Activated T-helper 1 cell treated with anti-CD3 and anti-CD28 coated beads, Interleukin-2, amount 50 U/mL, for 16 hours (primary cell): Measurements from ENCODE around the gene PPP5C.
"Not testable (repeated sequence)": the region's sequence is repeated elsewhere in the genome, so short reads cannot be mapped to it uniquely, and the experiment has no call there.

Source experiments
- DNase-seq, 2 donors: peaks; one replicate each; pipeline ENCODE4 v3.0.0-alpha.2; 2020; ENCODE audit warnings: low read depth in 1 of 2, low spot score in 1 of 2

Gene PPP5C

GRCh38 chr19:46407856-46408663, 61.2 kb downstream of the PPP5C start:
- DNase-seq, result no peak

- DNase-seq, result no peak
Observed at GRCh38 chr19:46408664-46409039, 61.8 kb downstream of the PPP5C start.

DNA sequence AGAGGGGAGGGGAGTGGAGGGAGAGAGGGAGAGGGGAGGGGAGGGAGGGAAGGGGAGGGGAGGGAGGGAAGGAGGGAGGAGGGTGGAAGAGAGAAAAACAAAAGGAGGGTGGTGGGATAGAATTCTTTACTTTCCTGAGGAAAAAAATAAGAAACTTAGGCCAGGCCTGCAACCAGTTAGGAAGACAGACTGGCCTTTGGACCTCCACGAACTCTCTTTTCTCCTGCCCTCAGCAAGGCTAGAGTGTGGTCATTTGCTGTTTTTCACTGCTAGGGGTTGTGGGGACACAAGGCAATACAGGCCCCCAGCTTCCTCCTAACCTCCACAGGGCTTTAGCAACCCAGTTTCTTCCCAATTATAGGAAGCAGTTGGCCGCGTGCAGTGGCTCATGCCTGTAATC, 62.3 kb downstream of the PPP5C start:
- DNase-seq, result no peak

GRCh38 chr19:46410205-46411087, 63.6 kb downstream of the PPP5C start:
- DNase-seq, result no peak

- DNase-seq, result no peak
Observed at GRCh38 chr19:46411088-46411924, 64.4 kb downstream of the PPP5C start.

DNA sequence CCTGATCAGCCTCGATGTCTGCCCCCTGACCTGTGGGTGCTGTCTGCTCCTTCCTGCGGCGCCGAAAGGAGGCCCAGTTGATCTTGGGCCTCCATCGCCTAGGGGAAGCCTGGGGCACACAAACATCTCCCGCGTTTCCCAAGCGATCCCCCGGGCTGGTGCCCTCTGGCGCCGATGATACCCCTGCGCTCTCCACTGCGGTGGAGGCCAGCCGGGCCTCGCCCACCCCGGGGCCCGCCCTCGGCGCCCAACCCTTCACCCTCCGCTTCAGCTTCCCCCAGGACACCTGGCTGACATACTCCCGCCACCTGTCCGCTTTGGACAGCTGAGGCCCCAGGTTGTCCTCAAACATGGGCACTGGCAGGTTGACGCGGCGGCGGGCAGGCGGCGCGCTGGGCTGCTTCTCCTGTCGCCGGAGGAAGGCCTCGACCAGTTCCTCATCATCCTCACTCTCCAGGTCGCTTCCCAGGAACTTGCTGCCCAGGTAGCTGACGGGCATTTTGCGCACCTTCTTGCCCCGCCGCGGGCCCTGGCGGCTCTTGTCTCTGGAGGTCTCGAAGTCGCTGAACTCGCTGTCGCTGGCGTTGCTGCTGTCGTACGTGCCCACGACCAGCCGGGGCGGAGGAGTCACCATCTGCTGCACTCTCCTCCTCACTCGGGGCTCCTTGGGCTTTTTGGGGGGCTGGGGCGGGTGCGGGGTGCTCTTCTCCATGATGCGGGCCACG, 65.2 kb downstream of the PPP5C start:
- DNase-seq, result no peak

DNA sequence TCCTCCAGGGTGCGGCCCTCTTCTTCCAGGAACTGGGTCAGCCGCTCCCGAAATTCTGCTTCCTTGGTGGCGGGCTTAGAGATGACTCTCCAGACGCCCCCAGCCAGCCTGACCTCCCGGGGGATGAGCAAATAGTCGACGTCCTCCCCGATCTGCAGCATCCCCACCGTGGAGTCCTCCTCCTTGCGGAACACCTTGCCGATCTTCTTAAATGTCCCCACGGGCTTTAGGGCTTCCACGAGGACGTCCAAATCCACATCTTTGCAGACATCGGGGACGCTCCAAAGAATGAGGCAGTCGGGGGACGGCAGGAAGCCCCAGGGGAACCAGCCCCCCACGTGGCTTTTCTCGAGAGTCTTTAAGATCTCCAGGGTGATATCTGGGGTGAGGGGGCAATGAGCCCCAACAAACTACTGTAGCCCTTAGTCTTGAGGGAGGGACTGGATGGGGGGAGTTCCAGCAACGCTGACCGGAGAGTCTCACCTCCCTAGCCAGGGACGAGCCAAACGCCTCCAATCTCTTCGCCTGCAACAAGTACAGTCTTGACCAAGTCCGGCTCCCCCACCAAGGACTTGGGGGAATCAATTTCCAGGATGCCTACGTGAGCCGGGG, 65.9 kb downstream of the PPP5C start:
- no peak for DNase-seq

GRCh38 chr19:46413262-46414031, 66.6 kb downstream of the PPP5C start, which contains the start of gene CCDC8:
TSS of gene CCDC8 (minus strand) at chr19:46413564. CDS start at chr19:46412810, 754 bp downstream.
- DNase-seq, result no peak

DNA sequence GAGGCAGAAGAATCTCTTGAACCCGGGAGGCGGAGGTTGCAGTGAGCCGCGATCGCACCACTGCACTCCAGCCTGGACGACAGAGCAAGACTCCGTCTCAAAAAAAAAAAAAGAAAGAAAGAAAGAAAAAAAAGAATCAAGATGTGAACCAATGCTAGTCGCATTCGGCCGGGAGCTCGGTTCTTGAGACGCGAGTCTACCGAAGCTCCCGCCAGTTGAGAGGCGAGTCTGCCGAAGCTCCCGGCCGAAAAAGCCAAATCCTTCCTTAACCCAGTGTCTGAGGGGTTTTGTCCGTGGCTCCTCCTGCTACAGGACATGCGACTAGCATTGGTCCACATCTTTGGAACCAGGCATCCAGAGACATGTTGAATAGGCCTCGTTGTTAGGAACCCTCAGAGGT, 68.0 kb downstream of the PPP5C start:
- DNase-seq, result not testable (repeated sequence)

DNA sequence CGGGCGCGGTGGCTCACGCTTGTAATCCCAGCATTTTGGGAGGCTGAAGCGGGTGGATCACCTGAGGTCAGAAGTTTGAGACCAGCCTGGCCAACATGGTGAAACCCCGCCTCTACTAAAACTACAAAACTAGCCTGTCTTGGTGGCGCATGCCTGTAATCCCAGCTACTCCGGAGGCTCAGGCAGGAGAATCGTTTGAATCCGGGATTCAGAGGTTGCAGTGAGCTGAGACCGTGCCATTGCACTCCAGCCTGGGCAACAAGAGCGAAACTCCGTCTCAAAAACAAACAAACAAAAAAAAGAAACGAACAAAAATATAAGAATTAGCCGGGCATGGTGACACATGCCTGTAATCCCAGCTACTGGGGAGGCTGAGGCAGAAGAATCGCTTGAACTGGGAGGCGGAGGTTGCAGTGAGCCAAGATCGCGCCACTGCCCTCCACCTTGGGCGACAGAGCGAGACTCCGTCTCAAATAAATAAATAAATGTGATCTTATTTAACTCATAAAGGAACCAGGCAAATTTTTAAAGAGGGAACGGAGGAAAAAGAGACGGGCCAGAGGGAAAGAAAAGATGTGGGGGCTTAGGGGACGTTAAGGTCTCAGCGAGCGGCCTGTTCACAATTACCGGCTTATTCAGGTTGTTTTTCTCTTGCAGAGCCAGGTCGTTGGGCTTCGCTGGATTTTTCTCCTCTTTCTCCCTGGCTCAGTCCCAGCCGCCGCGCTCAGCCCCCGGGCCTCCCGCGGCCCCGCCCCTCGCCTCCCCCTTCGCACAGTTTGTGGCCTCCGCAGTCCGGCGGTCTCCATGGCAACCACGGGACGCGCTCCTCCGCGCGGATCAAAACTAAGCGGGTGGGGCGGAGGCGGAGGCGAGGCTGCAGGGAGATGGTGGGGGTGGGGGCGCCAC, 69.2 kb downstream of the PPP5C start:
- DNase-seq, result not testable (repeated sequence)

GRCh38 chr19:46420056-46420455, 73.2 kb downstream of the PPP5C start:
- DNase-seq, result no peak

GRCh38 chr19:46422344-46422743, 75.5 kb downstream of the PPP5C start:
- DNase-seq, result no peak

DNA sequence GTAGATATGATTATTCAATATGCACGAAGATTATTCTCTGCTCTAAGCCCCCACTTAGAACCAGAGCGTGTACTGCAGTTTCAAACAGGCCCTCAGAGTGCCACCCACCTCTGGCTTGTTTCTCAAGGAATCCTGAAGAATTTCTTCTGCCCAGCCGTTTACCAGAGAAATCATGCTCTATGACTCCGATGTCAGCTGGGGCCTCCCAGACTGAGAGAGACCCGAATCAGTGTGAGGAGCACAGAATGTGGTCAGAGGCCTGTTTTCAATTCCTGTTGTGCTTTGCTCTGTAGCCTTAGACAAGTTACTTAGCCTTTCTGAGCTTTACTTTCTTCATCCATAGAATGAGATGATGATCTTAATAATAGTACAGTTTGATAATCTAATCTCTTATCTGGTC, 76.3 kb downstream of the PPP5C start:
- no peak for DNase-seq

GRCh38 chr19:46426035-46426505, 79.2 kb downstream of the PPP5C start:
- DNase-seq, result no peak

- no peak for DNase-seq
Observed at GRCh38 chr19:46426506-46427162, 79.7 kb downstream of the PPP5C start.

- no peak for DNase-seq
Observed at GRCh38 chr19:46427518-46428045, 80.7 kb downstream of the PPP5C start.
